GM23338 (cell line): ENCODE results near the gene CBY1. TPM values are rescaled to one million over a fixed set of nuclear protein-coding genes. Genes with fewer than 3 reads are reported as not detected.
"Not testable (repeated sequence)": the region's sequence is repeated elsewhere in the genome, so short reads cannot be mapped to it uniquely, and the experiment has no call there.

ENCODE experiments used
- ATAC-seq: fragments of 200-7000 bp; cut with Tn5 transposase; 3 replicates; pipeline ENCODE4 v1.9.1; 2020
- DNase-seq: peaks from one replicate; pipeline ENCODE4 v3.0.0-alpha.2; 2015; ENCODE audit warnings: low spot score
- H2AFZ ChIP-seq: fragments of 200-600 bp; sonication (generic); 2 replicates; pipeline ENCODE4 v1.8.0; 2016; ENCODE audit warnings: antibody characterized with exemption, mild to moderate bottlenecking, moderate library complexity
- H3F3A ChIP-seq: fragments of 200-600 bp; sonication (generic); replicated peaks from 2 replicates; pipeline ENCODE4 v1.8.0; 2017; ENCODE audit warnings: antibody characterized with exemption, mixed run types, low read depth
- H3K27ac ChIP-seq: fragments of 200-600 bp; sonication (generic); 2 replicates; pipeline ENCODE4 v1.6.1; 2016; ENCODE audit warnings: low read depth
- H3K27me3 ChIP-seq: fragments of 200-600 bp; sonication (generic); 2 replicates; pipeline ENCODE4 v1.8.0; 2016; ENCODE audit warnings: mild to moderate bottlenecking, mixed run types, moderate library complexity; ENCODE audit not compliant: insufficient read depth
- H3K36me3 ChIP-seq: fragments of 200-600 bp; sonication (generic); 2 replicates; pipeline ENCODE4 v1.8.0; 2016; ENCODE audit warnings: mild to moderate bottlenecking; ENCODE audit not compliant: insufficient read depth
- H3K4me1 ChIP-seq: fragments of 200-600 bp; sonication (generic); 2 replicates; pipeline ENCODE4 v1.8.0; 2016; ENCODE audit warnings: mild to moderate bottlenecking, moderate library complexity; ENCODE audit not compliant: insufficient read depth
- H3K4me2 ChIP-seq: fragments of 200-600 bp; sonication (generic); 2 replicates; pipeline ENCODE4 v1.7.1; 2017; ENCODE audit warnings: mixed run types
- H3K4me3 ChIP-seq: fragments of 200-600 bp; sonication (generic); 2 replicates; pipeline ENCODE4 v1.6.1; 2016; ENCODE audit warnings: mixed run types
- H3K79me2 ChIP-seq: fragments of 200-600 bp; sonication (generic); replicated peaks from 2 replicates; pipeline ENCODE4 v1.8.0; 2017; ENCODE audit warnings: mild to moderate bottlenecking; ENCODE audit not compliant: insufficient read depth
- H3K9me2 ChIP-seq: fragments of 200-600 bp; sonication (generic); 2 replicates; pipeline ENCODE4 v1.8.0; 2017; ENCODE audit not compliant: insufficient read depth
- H4K20me1 ChIP-seq: fragments of 200-600 bp; sonication (generic); replicated peaks from 2 replicates; pipeline ENCODE4 v1.8.0; 2017; ENCODE audit warnings: mild to moderate bottlenecking; ENCODE audit not compliant: insufficient read depth
- H3K27ac Mint-ChIP-seq: 2 replicates; pipeline ENCODE4 v1.8.0; 2020; ENCODE audit warnings: inconsistent platforms, mild to moderate bottlenecking, moderate library complexity, mixed read lengths
- H3K27me3 Mint-ChIP-seq: 3 replicates; pipeline ENCODE4 v1.8.0; 2022; ENCODE audit warnings: low read depth, mild to moderate bottlenecking, moderate library complexity, mixed read lengths, inconsistent platforms; ENCODE audit not compliant: insufficient read depth, poor library complexity
- H3K36me3 Mint-ChIP-seq: 3 replicates; pipeline ENCODE4 v1.8.0; 2021; ENCODE audit warnings: low read depth, mild to moderate bottlenecking, inconsistent platforms, moderate library complexity, mixed read lengths
- H3K4me1 Mint-ChIP-seq: 3 replicates; pipeline ENCODE4 v1.8.0; 2020; ENCODE audit warnings: mild to moderate bottlenecking, inconsistent platforms, mixed read lengths
- H3K4me3 Mint-ChIP-seq: 3 replicates; pipeline ENCODE4 v1.8.0; 2021; ENCODE audit warnings: moderate library complexity, mild to moderate bottlenecking, inconsistent platforms, mixed read lengths
- H3K9me3 Mint-ChIP-seq: 3 replicates; pipeline ENCODE4 v1.8.0; 2020; ENCODE audit warnings: moderate library complexity, mild to moderate bottlenecking, inconsistent platforms, mixed read lengths
- EZH2 ChIP-seq: fragments of 200-600 bp; sonication (generic); IDR thresholded peaks from one replicate; pipeline ENCODE4 v1.8.0; 2017; ENCODE audit warnings: antibody characterized with exemption, mild to moderate bottlenecking, low read depth; ENCODE audit not compliant: unreplicated experiment
- EZH2phosphoT487 ChIP-seq: fragments of 200-600 bp; sonication (generic); IDR thresholded peaks from one replicate; pipeline ENCODE4 v1.8.1; 2018; ENCODE audit warnings: antibody characterized with exemption; ENCODE audit not compliant: unreplicated experiment
- STAT1 ChIP-seq: IDR thresholded peaks from one replicate; pipeline ENCODE4 v1.6.1; 2016; ENCODE audit warnings: antibody characterized with exemption; ENCODE audit not compliant: unreplicated experiment
- ZNF114 ChIP-seq: fragments of 250-450 bp; sonication (Bioruptor Pico); IDR thresholded peaks from 2 replicates; pipeline ENCODE4 v1.5.0; 2020; ENCODE audit warnings: mild to moderate bottlenecking, moderate library complexity
- ZNF331 ChIP-seq: fragments of 250-450 bp; sonication (Bioruptor Pico); IDR thresholded peaks from 2 replicates; pipeline ENCODE4 v1.5.0; 2020; ENCODE audit warnings: low read depth, mild to moderate bottlenecking, moderate library complexity
- polyA plus RNA-seq: library from polyadenylated mRNA; unstranded; fragments of >200 nt; fragmentation: Nextera tagmentation; extraction: Ambion mirVana; gene quantifications from 2 replicates; pipeline ENCODE4 v1.2.1, GENCODE V29; 2016
- total RNA-seq: library from RNA; depleted of rRNA; stranded (reverse); fragments of >200 nt; shearing (Covaris generic); gene quantifications from 2 replicates; pipeline ENCODE4 v1.2.3, GENCODE V29; 2014
- TF ChIP-seq, protein P1 (sequence below), 2 experiments: fragments of 200-600 bp in 1 of 2; sonication (generic) in 1 of 2; conservative IDR thresholded peaks; 2 replicates each; pipeline versions ENCODE4 v1.5.1 to v1.6.1; 2016 to 2017; ENCODE audit warnings: antibody characterized with exemption in 2 of 2, low read depth in 2 of 2, mild to moderate bottlenecking in 2 of 2, moderate library complexity in 1 of 2
- TF ChIP-seq, protein P2 (sequence below): IDR thresholded peaks from 2 replicates; pipeline ENCODE4 v1.6.1; 2016; ENCODE audit warnings: antibody characterized with exemption
- TF ChIP-seq, protein P3 (sequence below): IDR thresholded peaks from one replicate; pipeline ENCODE4 v1.6.1; 2018; ENCODE audit warnings: antibody characterized with exemption; ENCODE audit not compliant: unreplicated experiment

CBY1 gene
- total and polyA plus RNA-seq, 2 experiments from 2014 or later: 12.8 to 36.4 TPM

DNA sequence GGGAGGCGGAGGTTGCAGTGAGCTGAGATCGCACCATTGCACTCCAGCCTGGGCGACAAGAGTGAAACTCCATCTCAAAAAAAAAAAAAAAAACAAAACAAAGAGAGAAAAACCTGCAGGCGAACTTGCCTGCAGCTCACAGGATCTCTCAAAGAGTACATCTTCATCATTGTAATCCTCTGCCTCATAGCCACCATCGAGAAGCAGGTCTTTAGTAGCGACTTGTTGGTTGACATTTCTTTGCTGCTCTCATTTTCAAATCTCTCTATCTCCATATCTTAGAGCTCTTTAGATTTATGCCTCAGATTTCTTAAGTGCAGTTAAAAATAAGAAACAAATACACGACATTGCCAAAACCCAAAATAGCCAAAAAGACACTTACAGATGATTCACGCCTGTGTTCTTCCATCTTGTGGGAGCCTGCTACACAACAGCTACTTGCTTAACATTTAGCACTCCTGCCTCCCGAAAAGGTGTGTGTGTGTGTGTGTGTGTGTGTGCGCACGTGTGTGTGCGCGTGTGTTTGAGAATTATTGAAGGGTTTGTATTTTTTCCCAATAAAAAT is 14.9 kb upstream of the CBY1 start:
- no peak overlapping the region for H3K4me3 Mint-ChIP-seq
- Histone ChIP-seq H3K4me1 (no peaks in the 10 kb centered on the region), H2AFZ (no peak overlapping the region), H4K20me1 (peaks cover 3% of the 10 kb centered on the region), H3K4me2 (no peak overlapping the region), H3K36me3 (peaks cover 2% of the 10 kb centered on the region; the same call in 1 of the 2 replicates), H3K9me2 (no peaks in the 10 kb centered on the region), H3K4me3 (no peak overlapping the region), H3F3A (no peaks in the 10 kb centered on the region), H3K79me2 (no peaks in the 10 kb centered on the region), H3K27me3 (no peaks in the 10 kb centered on the region), H3K27ac (no peak overlapping the region)
- H3K4me1 Mint-ChIP-seq: no peaks in the 10 kb centered on the region
- H3K27me3 Mint-ChIP-seq: peaks cover 8% of the 10 kb centered on the region
- H3K36me3 Mint-ChIP-seq: peaks cover 26% of the 10 kb centered on the region
- ATAC-seq: no peak
- TF ChIP-seq EZH2phosphoT487 (no peak), EZH2 (no peak), ZNF331 (CRISPR knock-in tag) (no peak), STAT1 (no peak), ZNF114 (no peak)
- TF ChIP-seq, protein P1, sequence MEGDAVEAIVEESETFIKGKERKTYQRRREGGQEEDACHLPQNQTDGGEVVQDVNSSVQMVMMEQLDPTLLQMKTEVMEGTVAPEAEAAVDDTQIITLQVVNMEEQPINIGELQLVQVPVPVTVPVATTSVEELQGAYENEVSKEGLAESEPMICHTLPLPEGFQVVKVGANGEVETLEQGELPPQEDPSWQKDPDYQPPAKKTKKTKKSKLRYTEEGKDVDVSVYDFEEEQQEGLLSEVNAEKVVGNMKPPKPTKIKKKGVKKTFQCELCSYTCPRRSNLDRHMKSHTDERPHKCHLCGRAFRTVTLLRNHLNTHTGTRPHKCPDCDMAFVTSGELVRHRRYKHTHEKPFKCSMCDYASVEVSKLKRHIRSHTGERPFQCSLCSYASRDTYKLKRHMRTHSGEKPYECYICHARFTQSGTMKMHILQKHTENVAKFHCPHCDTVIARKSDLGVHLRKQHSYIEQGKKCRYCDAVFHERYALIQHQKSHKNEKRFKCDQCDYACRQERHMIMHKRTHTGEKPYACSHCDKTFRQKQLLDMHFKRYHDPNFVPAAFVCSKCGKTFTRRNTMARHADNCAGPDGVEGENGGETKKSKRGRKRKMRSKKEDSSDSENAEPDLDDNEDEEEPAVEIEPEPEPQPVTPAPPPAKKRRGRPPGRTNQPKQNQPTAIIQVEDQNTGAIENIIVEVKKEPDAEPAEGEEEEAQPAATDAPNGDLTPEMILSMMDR (conservative IDR thresholded peaks at IDR 0.05; ENCODE audit: low read depth in 2 of 2): no peak
- TF ChIP-seq, protein P2, sequence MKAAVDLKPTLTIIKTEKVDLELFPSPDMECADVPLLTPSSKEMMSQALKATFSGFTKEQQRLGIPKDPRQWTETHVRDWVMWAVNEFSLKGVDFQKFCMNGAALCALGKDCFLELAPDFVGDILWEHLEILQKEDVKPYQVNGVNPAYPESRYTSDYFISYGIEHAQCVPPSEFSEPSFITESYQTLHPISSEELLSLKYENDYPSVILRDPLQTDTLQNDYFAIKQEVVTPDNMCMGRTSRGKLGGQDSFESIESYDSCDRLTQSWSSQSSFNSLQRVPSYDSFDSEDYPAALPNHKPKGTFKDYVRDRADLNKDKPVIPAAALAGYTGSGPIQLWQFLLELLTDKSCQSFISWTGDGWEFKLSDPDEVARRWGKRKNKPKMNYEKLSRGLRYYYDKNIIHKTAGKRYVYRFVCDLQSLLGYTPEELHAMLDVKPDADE: no peak
- TF ChIP-seq, protein P3, sequence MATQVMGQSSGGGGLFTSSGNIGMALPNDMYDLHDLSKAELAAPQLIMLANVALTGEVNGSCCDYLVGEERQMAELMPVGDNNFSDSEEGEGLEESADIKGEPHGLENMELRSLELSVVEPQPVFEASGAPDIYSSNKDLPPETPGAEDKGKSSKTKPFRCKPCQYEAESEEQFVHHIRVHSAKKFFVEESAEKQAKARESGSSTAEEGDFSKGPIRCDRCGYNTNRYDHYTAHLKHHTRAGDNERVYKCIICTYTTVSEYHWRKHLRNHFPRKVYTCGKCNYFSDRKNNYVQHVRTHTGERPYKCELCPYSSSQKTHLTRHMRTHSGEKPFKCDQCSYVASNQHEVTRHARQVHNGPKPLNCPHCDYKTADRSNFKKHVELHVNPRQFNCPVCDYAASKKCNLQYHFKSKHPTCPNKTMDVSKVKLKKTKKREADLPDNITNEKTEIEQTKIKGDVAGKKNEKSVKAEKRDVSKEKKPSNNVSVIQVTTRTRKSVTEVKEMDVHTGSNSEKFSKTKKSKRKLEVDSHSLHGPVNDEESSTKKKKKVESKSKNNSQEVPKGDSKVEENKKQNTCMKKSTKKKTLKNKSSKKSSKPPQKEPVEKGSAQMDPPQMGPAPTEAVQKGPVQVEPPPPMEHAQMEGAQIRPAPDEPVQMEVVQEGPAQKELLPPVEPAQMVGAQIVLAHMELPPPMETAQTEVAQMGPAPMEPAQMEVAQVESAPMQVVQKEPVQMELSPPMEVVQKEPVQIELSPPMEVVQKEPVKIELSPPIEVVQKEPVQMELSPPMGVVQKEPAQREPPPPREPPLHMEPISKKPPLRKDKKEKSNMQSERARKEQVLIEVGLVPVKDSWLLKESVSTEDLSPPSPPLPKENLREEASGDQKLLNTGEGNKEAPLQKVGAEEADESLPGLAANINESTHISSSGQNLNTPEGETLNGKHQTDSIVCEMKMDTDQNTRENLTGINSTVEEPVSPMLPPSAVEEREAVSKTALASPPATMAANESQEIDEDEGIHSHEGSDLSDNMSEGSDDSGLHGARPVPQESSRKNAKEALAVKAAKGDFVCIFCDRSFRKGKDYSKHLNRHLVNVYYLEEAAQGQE: no peak
- DNase-seq: no peak
- H3K9me3 Mint-ChIP-seq: no peaks in the 10 kb centered on the region
- H3K27ac Mint-ChIP-seq: no peak overlapping the region

DNA sequence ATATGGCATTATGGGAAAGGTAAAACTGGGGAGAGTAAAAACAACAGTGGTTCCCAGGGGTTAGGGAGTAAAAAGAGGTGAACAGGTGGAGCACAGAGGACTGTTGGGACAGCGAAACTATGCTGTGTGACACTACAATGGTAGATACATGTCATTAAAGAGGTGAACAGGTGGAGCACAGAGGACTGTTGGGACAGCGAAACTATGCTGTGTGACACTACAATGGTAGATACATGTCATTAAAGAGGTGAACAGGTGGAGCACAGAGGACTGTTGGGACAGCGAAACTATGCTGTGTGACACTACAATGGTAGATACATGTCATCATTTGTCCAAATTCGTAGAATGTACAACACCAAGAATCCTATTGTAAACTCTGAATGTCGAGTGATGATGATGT is 12.2 kb upstream of the CBY1 start:
- ATAC-seq, H3F3A ChIP-seq, H3K27me3 ChIP-seq, H3K4me2 ChIP-seq, H3K4me1 ChIP-seq, H3K9me2 ChIP-seq, H4K20me1 ChIP-seq, H3K36me3 ChIP-seq, H3K27ac Mint-ChIP-seq, H3K27me3 Mint-ChIP-seq, H3K4me3 Mint-ChIP-seq, H3K4me3 ChIP-seq, DNase-seq, H2AFZ ChIP-seq, H3K4me1 Mint-ChIP-seq, H3K79me2 ChIP-seq, H3K9me3 Mint-ChIP-seq, H3K27ac ChIP-seq: not testable (repeated sequence)
- peaks cover 37% of the 10 kb centered on the region for H3K36me3 Mint-ChIP-seq
